ENCODE measurements around the gene ITSN2. TPM values are rescaled to one million over a fixed set of nuclear protein-coding genes. Genes with fewer than 3 reads are reported as not detected.

ITSN2 gene
- total RNA-seq, 2 donors from 2014 or later: 12.6 to 16.8 TPM

DNA sequence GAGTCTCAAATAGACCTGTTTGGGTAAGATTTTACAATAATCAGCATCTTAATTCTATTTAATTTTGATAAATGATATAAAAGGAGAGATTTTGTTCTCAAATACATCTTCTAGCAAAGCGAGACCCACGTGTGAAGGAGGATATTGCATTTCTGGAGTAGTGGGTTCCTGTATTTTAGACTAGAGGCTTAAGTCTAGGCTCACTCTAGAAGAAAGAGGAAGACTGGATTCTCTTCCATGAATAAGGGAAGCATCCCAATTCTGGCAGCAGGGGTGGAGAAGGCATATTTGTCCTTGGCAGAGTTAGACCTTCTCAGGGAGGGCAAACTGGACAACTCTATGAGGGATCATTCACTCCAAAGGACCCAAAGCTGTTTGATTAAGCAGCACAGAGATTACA, 196.7 kb downstream of the ITSN2 start:
- no peak overlapping the region for H3K27ac Mint-ChIP-seq
- peaks cover 17% of the 10 kb centered on the region for H3K36me3 Mint-ChIP-seq (ENCODE audit: low read depth)
- H3K36me3 ChIP-seq (ENCODE audit: control insufficient read depth, insufficient read depth, low read length): no peaks in the 10 kb centered on the region
- no peak overlapping the region for H3K27ac ChIP-seq (ENCODE audit: low read depth, low read length)
- H3K9me3 Mint-ChIP-seq: peaks cover 19% of the 10 kb centered on the region
- H3K4me1 Mint-ChIP-seq: no peaks in the 10 kb centered on the region
- DNase-seq: no peak
- H3K4me3 ChIP-seq (ENCODE audit: low read length): no peak overlapping the region
- peaks cover 10% of the 10 kb centered on the region for H3K27me3 Mint-ChIP-seq (ENCODE audit: insufficient read depth)
- WGBS, 2 experiments (ENCODE audit: insufficient coverage in 1 of 2, insufficient read length in 1 of 2): 90 to 100% methylated on average over 2 of the region's 2 CpGs
- peaks cover 10% of the 10 kb centered on the region for H3K27me3 ChIP-seq (ENCODE audit: control insufficient read depth, insufficient read depth, low read length, poor library complexity, severe bottlenecking)
- no peak overlapping the region for H3K9ac ChIP-seq (ENCODE audit: extremely low read depth, low read length, poor library complexity, severe bottlenecking)
- H3K4me3 Mint-ChIP-seq: no peak overlapping the region
- no peaks in the 10 kb centered on the region for H3K4me1 ChIP-seq (ENCODE audit: control insufficient read depth, insufficient read depth, low read length)
- TF ChIP-seq, protein P1, sequence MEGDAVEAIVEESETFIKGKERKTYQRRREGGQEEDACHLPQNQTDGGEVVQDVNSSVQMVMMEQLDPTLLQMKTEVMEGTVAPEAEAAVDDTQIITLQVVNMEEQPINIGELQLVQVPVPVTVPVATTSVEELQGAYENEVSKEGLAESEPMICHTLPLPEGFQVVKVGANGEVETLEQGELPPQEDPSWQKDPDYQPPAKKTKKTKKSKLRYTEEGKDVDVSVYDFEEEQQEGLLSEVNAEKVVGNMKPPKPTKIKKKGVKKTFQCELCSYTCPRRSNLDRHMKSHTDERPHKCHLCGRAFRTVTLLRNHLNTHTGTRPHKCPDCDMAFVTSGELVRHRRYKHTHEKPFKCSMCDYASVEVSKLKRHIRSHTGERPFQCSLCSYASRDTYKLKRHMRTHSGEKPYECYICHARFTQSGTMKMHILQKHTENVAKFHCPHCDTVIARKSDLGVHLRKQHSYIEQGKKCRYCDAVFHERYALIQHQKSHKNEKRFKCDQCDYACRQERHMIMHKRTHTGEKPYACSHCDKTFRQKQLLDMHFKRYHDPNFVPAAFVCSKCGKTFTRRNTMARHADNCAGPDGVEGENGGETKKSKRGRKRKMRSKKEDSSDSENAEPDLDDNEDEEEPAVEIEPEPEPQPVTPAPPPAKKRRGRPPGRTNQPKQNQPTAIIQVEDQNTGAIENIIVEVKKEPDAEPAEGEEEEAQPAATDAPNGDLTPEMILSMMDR (conservative IDR thresholded peaks at IDR 0.05): no peak
- peaks cover 23% of the 10 kb centered on the region for H3K9me3 ChIP-seq (ENCODE audit: control insufficient read depth, low read length)

DNA sequence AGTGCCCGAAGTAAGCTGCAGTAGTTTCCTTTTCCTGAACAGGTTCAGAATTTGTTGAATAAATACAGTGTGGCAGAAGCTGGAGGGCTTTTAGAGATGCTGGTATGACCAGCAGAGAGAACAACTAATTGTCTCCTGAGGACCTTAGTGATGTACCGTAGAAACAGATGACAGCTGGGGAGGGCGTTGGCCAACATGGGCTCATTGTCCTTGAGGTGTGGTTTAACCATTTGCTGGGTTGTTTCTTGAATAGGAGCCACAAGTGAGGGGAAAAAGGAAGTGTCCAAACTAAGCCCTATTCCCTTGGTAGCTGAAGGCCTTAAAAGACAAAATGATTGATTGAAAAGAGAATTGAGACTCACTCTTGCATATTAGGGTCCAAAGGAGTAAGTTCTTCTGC, 197.2 kb downstream of the ITSN2 start:
- TF ChIP-seq, protein P1 (conservative IDR thresholded peaks at IDR 0.05): no peak
- peaks cover 23% of the 10 kb centered on the region for H3K9me3 ChIP-seq (ENCODE audit: control insufficient read depth, low read length)
- Mint-ChIP-seq H3K4me3 (no peak overlapping the region), H3K4me1 (no peaks in the 10 kb centered on the region), H3K36me3 (ENCODE audit: low read depth) (peaks cover 17% of the 10 kb centered on the region), H3K27ac (no peak overlapping the region), H3K27me3 (ENCODE audit: insufficient read depth) (peaks cover 10% of the 10 kb centered on the region), H3K9me3 (peaks cover 19% of the 10 kb centered on the region)
- no peak overlapping the region for H3K27ac ChIP-seq (ENCODE audit: low read depth, low read length)
- H3K36me3 ChIP-seq (ENCODE audit: control insufficient read depth, insufficient read depth, low read length): no peaks in the 10 kb centered on the region
- no peak overlapping the region for H3K4me3 ChIP-seq (ENCODE audit: low read length)
- no peaks in the 10 kb centered on the region for H3K4me1 ChIP-seq (ENCODE audit: control insufficient read depth, insufficient read depth, low read length)
- whole genome bisulfite sequencing, 2 experiments (ENCODE audit: insufficient coverage in 1 of 2, insufficient read length in 1 of 2): 93 to 97% methylated on average over 1 to 2 of the region's 3 CpGs
- no peak overlapping the region for H3K9ac ChIP-seq (ENCODE audit: extremely low read depth, low read length, poor library complexity, severe bottlenecking)
- H3K27me3 ChIP-seq (ENCODE audit: control insufficient read depth, insufficient read depth, low read length, poor library complexity, severe bottlenecking): peaks cover 10% of the 10 kb centered on the region
- no peak for DNase-seq

DNA sequence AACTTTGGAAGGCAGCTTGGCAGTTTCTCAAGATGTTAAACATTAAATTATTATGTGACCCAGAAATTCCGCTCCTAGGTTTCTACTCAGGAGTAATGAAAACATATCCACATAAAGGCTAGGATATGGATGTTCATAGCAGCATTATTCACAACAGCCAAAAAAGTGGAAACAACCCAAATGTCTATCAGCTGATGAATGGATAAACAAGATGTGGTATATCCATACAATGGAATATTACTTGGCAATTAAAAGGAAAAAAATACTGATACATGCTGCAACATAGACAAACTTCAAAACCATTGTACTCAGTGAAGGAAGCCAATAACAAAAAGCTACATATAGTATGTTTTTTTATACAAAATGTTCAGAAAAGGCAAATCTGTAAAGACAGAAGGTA, 197.8 kb downstream of the ITSN2 start:
- peak overlapping the region; percentile 16 for H3K4me3 ChIP-seq (ENCODE audit: low read length)
- H3K27ac Mint-ChIP-seq: no peak overlapping the region
- peaks cover 19% of the 10 kb centered on the region for H3K9me3 Mint-ChIP-seq
- H3K36me3 ChIP-seq (ENCODE audit: control insufficient read depth, insufficient read depth, low read length): no peaks in the 10 kb centered on the region
- peaks cover 17% of the 10 kb centered on the region for H3K36me3 Mint-ChIP-seq (ENCODE audit: low read depth)
- H3K9me3 ChIP-seq (ENCODE audit: control insufficient read depth, low read length): peaks cover 23% of the 10 kb centered on the region
- peaks cover 6% of the 10 kb centered on the region for H3K27me3 ChIP-seq (ENCODE audit: control insufficient read depth, insufficient read depth, low read length, poor library complexity, severe bottlenecking)
- H3K27ac ChIP-seq (ENCODE audit: low read depth, low read length): no peak overlapping the region
- H3K27me3 Mint-ChIP-seq (ENCODE audit: insufficient read depth): peaks cover 10% of the 10 kb centered on the region
- no peak overlapping the region for H3K9ac ChIP-seq (ENCODE audit: extremely low read depth, low read length, poor library complexity, severe bottlenecking)
- H3K4me1 Mint-ChIP-seq: no peaks in the 10 kb centered on the region
- WGBS, 2 experiments (ENCODE audit: insufficient coverage in 1 of 2, insufficient read length in 1 of 2): 80 to 91% methylated on average over 1 of the region's 1 CpG
- no peaks in the 10 kb centered on the region for H3K4me1 ChIP-seq (ENCODE audit: control insufficient read depth, insufficient read depth, low read length)
- no peak overlapping the region for H3K4me3 Mint-ChIP-seq
- TF ChIP-seq, protein P1 (conservative IDR thresholded peaks at IDR 0.05): no peak
- no peak for DNase-seq

Measured in endodermal cell (in vitro differentiated cells).